Measurements from ENCODE around the gene GNB4. TPM values are rescaled to one million over a fixed set of nuclear protein-coding genes. Genes with fewer than 3 reads are reported as not detected.

The GNB4 gene
- total and polyA plus RNA-seq, 9 of the 15 experiments (the other 6 are each of a cell fraction or from before 2014, with no cell fraction given) = 6.8 to 36.7 (median 21.4) TPM

DNA sequence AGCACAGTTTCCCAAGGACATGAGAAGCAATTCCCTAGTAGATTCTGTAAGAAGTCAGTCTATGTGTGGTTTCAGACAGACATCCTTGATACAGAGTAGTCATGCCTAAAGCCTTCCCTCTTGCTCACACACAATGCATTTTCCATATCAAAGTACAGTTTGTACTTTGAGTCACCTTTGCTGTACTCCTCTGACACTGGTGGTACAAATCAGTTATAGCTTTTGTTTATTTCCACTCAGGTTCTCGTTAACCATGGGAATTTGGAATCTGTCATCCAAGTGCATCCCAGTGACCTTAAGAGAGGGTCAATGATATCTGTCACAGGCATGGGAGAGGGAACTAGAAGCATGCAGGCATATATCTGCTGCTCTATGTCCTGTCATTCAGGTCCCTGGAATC, 3.6 kb upstream of the GNB4 start (continued):
- TF ChIP-seq, protein P1, sequence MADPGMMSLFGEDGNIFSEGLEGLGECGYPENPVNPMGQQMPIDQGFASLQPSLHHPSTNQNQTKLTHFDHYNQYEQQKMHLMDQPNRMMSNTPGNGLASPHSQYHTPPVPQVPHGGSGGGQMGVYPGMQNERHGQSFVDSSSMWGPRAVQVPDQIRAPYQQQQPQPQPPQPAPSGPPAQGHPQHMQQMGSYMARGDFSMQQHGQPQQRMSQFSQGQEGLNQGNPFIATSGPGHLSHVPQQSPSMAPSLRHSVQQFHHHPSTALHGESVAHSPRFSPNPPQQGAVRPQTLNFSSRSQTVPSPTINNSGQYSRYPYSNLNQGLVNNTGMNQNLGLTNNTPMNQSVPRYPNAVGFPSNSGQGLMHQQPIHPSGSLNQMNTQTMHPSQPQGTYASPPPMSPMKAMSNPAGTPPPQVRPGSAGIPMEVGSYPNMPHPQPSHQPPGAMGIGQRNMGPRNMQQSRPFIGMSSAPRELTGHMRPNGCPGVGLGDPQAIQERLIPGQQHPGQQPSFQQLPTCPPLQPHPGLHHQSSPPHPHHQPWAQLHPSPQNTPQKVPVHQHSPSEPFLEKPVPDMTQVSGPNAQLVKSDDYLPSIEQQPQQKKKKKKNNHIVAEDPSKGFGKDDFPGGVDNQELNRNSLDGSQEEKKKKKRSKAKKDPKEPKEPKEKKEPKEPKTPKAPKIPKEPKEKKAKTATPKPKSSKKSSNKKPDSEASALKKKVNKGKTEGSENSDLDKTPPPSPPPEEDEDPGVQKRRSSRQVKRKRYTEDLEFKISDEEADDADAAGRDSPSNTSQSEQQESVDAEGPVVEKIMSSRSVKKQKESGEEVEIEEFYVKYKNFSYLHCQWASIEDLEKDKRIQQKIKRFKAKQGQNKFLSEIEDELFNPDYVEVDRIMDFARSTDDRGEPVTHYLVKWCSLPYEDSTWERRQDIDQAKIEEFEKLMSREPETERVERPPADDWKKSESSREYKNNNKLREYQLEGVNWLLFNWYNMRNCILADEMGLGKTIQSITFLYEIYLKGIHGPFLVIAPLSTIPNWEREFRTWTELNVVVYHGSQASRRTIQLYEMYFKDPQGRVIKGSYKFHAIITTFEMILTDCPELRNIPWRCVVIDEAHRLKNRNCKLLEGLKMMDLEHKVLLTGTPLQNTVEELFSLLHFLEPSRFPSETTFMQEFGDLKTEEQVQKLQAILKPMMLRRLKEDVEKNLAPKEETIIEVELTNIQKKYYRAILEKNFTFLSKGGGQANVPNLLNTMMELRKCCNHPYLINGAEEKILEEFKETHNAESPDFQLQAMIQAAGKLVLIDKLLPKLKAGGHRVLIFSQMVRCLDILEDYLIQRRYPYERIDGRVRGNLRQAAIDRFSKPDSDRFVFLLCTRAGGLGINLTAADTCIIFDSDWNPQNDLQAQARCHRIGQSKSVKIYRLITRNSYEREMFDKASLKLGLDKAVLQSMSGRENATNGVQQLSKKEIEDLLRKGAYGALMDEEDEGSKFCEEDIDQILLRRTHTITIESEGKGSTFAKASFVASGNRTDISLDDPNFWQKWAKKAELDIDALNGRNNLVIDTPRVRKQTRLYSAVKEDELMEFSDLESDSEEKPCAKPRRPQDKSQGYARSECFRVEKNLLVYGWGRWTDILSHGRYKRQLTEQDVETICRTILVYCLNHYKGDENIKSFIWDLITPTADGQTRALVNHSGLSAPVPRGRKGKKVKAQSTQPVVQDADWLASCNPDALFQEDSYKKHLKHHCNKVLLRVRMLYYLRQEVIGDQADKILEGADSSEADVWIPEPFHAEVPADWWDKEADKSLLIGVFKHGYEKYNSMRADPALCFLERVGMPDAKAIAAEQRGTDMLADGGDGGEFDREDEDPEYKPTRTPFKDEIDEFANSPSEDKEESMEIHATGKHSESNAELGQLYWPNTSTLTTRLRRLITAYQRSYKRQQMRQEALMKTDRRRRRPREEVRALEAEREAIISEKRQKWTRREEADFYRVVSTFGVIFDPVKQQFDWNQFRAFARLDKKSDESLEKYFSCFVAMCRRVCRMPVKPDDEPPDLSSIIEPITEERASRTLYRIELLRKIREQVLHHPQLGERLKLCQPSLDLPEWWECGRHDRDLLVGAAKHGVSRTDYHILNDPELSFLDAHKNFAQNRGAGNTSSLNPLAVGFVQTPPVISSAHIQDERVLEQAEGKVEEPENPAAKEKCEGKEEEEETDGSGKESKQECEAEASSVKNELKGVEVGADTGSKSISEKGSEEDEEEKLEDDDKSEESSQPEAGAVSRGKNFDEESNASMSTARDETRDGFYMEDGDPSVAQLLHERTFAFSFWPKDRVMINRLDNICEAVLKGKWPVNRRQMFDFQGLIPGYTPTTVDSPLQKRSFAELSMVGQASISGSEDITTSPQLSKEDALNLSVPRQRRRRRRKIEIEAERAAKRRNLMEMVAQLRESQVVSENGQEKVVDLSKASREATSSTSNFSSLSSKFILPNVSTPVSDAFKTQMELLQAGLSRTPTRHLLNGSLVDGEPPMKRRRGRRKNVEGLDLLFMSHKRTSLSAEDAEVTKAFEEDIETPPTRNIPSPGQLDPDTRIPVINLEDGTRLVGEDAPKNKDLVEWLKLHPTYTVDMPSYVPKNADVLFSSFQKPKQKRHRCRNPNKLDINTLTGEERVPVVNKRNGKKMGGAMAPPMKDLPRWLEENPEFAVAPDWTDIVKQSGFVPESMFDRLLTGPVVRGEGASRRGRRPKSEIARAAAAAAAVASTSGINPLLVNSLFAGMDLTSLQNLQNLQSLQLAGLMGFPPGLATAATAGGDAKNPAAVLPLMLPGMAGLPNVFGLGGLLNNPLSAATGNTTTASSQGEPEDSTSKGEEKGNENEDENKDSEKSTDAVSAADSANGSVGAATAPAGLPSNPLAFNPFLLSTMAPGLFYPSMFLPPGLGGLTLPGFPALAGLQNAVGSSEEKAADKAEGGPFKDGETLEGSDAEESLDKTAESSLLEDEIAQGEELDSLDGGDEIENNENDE (IDR thresholded peaks at IDR 0.05; ENCODE audit: low read depth, low read length) = no peak
- TF ChIP-seq XRCC3 (IDR thresholded peaks at IDR 0.05) = no peak
- no peak for TF ChIP-seq SIRT6 (IDR thresholded peaks at IDR 0.05; ENCODE audit: low read depth, low read length)
- TF ChIP-seq ZFP1 (CRISPR knock-in tag; IDR thresholded peaks at IDR 0.05) = no peak
- no peak for TF ChIP-seq ZNF311 (CRISPR knock-in tag; IDR thresholded peaks at IDR 0.05)
- no peak for TF ChIP-seq SRSF1 (IDR thresholded peaks at IDR 0.05; ENCODE audit: low read depth, low read length)
- TF ChIP-seq ZC3H8 (IDR thresholded peaks at IDR 0.05) = no peak
- TF ChIP-seq NFXL1 (CRISPR knock-in tag; IDR thresholded peaks at IDR 0.05) = no peak

Data from K562 (cell line).